ENCODE data around the gene HHIPL1. TPM values are rescaled to one million over a fixed set of nuclear protein-coding genes. Genes with fewer than 3 reads are reported as not detected.

HHIPL1 gene
- total RNA-seq, 4 donors from 2014 or later: 0.13 to 4.7 (median 0.56) TPM

DNA sequence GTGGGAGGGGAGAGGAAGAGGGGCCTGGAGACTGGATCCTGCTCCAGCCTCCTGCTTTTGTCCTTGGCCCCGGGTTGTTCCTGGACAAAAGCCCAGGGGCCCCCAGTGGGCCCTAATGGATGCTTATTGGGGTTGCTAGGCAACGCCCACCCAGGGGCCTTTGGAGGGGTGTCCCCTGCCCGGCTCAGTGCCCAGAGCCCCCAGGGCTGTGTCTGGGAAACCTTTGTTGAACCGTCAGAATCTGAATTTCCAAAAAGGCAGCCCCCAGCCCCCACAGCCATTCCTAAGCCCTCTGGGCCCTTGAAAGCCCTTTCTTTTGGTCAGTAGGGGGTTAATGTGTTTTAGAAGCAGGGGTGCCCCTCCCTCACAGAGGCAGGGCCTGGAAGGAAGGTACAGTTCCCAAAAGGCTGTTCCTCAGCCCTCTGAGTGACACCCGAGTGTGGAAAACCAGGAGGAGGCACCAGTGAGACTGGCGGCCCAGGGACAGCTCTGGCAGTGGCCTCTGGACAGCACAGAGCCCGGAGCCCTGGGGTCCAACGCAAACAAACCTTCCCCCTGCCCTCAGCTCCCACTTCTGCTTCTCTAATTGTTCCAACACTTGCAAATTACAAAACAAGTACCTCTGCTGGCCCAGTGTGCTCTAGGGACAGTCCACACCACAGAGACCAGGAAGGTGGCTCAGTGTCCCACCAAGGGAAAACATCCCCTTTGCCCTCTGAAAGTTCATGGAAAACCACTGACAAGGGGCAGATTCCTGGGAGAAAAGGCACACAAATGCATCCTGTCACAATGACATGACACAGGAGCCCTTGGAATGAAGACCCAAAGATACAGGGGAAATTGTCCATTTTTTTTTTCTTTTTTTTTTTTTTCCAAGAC lies 19.4 kb downstream of the HHIPL1 start:
- TF ChIP-seq POLR2AphosphoS5 (IDR thresholded peaks at IDR 0.05): no peak
- TF ChIP-seq CTCF (IDR thresholded peaks at IDR 0.05): no peak
- no peak for TF ChIP-seq POLR2A (IDR thresholded peaks at IDR 0.05)
- H3K27me3 ChIP-seq: peaks cover 24% of the 10 kb centered on the region
- 57% methylated on average over 4 of the region's 8 CpGs for WGBS
- no peaks in the 10 kb centered on the region for H3K9me3 ChIP-seq
- peaks cover 7% of the 10 kb centered on the region for H3K4me1 ChIP-seq
- DNase-seq (ENCODE audit: low spot score in 2 of 2): no peak
- no peak overlapping the region for H3K4me3 ChIP-seq
- peaks cover 3% of the 10 kb centered on the region for H3K36me3 ChIP-seq
- no peak overlapping the region for H3K27ac ChIP-seq

DNA sequence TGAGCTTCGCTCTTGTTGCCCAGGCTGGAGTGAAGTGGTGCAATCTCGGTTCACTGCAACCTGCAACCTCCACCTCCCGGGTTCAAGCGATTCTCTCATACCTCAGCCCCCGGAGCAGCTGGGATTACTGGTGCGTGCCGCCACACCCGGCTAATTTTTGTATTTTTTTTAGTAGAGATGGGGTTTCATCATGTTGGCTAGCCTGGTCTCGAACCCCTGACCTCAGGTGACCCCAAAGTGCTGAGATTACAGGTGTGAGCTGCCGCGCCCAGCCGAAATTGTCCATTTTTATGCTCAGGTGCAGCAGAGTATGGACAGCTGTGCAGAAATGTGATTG lies 20.0 kb downstream of the HHIPL1 start:
- 80% methylated on average over 12 of the region's 12 CpGs for WGBS

DNA sequence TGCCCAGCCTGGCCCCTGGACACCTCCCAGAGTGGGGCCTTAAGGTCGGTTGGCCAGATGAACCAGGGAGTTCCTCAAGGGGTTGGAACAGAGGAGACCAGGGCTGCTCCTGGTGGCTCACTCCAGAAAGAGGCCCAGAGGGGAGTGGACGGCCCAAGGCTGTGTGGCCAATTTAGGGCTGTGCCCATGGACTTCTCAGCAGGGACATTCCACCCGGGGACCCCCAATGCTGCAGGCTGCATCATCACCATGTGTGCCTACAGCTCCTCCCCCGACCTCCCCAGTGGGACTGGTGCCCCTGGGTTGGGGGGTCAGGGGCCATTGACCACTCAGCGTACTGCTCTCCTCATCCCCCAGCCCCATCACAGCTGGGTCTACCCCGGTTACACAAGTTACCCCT lies 21.6 kb downstream of the HHIPL1 start:
- TF ChIP-seq POLR2AphosphoS5 (IDR thresholded peaks at IDR 0.05) (no peak), POLR2A (IDR thresholded peaks at IDR 0.05) (no peak), EP300 (IDR thresholded peaks at IDR 0.05) (no peak), CTCF (IDR thresholded peaks at IDR 0.05) (no peak)

More for the DNA sequence above, 20.0 kb downstream of the HHIPL1 start:
- H3K27ac ChIP-seq: no peak overlapping the region
- DNase-seq (ENCODE audit: low spot score in 2 of 2): no peak
- no peaks in the 10 kb centered on the region for H3K9me3 ChIP-seq
- no peak overlapping the region for H3K4me3 ChIP-seq
- TF ChIP-seq CTCF (IDR thresholded peaks at IDR 0.05) (no peak), POLR2A (IDR thresholded peaks at IDR 0.05) (no peak), EP300 (IDR thresholded peaks at IDR 0.05) (no peak), POLR2AphosphoS5 (IDR thresholded peaks at IDR 0.05) (no peak)
- peaks cover 1% of the 10 kb centered on the region for H3K4me1 ChIP-seq
- H3K36me3 ChIP-seq: peaks cover 3% of the 10 kb centered on the region
- H3K27me3 ChIP-seq: peaks cover 18% of the 10 kb centered on the region

DNA sequence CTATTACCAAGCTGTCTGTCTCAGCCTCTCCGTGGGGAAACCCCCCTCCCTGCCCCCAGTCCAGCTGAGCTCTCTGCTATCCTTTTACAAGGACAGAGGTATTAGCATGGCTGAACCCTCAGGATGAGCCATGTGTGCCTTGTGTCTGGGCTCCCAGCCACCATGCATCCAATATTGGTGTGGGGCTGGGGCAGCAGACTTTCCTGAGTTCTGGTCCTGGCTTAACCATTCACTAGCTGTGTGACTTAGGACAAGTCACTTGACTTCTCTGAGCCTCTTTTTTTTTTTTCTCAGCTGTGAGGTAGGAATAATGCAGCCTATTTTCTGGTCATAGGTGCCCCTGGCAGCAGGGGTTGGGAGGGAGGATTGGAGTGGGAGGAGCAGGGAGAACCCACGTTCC lies 22.1 kb downstream of the HHIPL1 start:
- TF ChIP-seq EP300 (IDR thresholded peaks at IDR 0.05) (no peak), CTCF (IDR thresholded peaks at IDR 0.05) (no peak), POLR2A (IDR thresholded peaks at IDR 0.05) (no peak), POLR2AphosphoS5 (IDR thresholded peaks at IDR 0.05) (no peak)
- Histone ChIP-seq H3K9me3 (no peaks in the 10 kb centered on the region), H3K27ac (no peak overlapping the region), H3K27me3 (peaks cover 2% of the 10 kb centered on the region), H3K36me3 (peaks cover 3% of the 10 kb centered on the region), H3K4me1 (no peaks in the 10 kb centered on the region), H3K4me3 (no peak overlapping the region)
- 47% methylated on average over 2 of the region's 2 CpGs for WGBS
- DNase-seq (ENCODE audit: low spot score in 2 of 2): no peak

More for the DNA sequence above, 21.6 kb downstream of the HHIPL1 start:
- Histone ChIP-seq H3K4me1 (no peaks in the 10 kb centered on the region), H3K27me3 (peaks cover 5% of the 10 kb centered on the region), H3K9me3 (no peaks in the 10 kb centered on the region), H3K36me3 (peaks cover 3% of the 10 kb centered on the region), H3K27ac (no peak overlapping the region), H3K4me3 (no peak overlapping the region)
- WGBS: 65% methylated on average over 3 of the region's 6 CpGs
- no peak for DNase-seq (ENCODE audit: low spot score in 2 of 2)

DNA sequence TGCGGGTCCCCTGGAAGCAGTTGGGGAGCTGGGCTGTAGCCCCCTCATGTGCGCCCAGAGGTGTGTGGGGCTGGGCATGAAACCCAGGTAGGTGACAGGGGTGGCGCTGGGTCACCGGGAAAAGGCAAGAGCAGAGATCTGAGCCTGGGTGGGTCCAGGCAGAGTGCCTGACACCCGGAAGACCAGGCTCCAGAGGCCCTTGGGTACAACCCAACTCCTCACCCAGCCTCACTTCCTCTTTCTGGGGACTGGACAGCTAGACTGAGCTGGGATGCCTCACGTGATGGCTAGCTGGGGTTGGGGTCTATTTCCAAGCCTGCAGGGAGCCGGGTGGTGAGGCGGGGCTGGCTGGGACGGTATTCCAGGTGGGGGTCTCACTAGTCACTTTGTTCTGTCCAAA lies 22.9 kb downstream of the HHIPL1 start:
- no peak overlapping the region for H3K27ac ChIP-seq
- no peak overlapping the region for H3K4me3 ChIP-seq
- 96% methylated on average over 4 of the region's 9 CpGs for WGBS
- TF ChIP-seq POLR2AphosphoS5 (IDR thresholded peaks at IDR 0.05) (no peak), EP300 (IDR thresholded peaks at IDR 0.05) (no peak)
- DNase-seq (ENCODE audit: low spot score in 2 of 2): no peak
- H3K4me1 ChIP-seq: no peaks in the 10 kb centered on the region
- H3K36me3 ChIP-seq: peaks cover 3% of the 10 kb centered on the region
- H3K9me3 ChIP-seq: no peaks in the 10 kb centered on the region
- H3K27me3 ChIP-seq: no peaks in the 10 kb centered on the region

Data from suprapubic skin (tissue), 4 donors.